GM10847 (cell line): Measurements from ENCODE around the gene ATE1.
A peak's percentile ranks its signal among the peaks of the same experiment; 100 is the strongest.

Source experiments
- POLR2A ChIP-seq: IDR thresholded peaks from 2 replicates; pipeline ENCODE4 v1.6.1; 2011; ENCODE audit not compliant: insufficient read length; ENCODE audit errors: extremely low read depth

ATE1 gene

DNA sequence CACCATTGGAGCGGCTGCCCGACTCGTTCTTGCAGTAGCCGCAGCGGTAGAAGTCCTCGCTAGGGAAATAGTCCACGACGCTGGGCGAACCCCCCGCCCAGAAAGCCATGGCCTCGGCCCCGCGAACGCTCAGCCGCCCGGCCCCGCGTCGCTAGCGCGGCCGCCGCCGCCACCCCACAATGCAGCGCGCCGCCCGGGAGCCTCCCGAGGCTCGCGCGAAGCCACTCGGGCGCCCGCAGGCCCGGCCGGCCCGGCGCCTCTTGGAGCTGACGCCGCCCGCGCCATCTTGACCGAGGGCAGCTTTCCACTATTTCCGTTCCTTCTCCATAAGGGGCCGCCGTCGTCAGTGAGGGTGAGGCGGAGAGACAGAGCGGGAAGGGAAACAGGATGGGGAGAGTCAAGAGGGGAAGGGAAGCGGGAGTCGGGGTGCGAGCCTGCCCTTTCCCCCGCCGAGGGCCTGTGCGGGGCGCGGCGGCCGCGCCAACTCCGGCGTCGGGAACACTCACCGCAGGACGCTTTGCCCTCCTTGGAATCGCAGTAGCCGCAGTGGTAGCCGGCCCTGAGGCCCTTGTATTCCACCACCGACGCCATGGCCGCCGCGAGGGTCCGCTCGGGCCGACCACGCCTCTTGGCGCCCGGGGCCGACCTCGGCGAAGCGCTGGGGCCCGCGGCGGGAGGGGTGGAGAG is at the start of gene ATE1:
Gene ATE1 (minus strand): TSS at position 191 of the 687 bp plus-strand sequence. CDS start 82 bp downstream, at position 109.
- peak; percentile 81 for TF ChIP-seq POLR2A

DNA sequence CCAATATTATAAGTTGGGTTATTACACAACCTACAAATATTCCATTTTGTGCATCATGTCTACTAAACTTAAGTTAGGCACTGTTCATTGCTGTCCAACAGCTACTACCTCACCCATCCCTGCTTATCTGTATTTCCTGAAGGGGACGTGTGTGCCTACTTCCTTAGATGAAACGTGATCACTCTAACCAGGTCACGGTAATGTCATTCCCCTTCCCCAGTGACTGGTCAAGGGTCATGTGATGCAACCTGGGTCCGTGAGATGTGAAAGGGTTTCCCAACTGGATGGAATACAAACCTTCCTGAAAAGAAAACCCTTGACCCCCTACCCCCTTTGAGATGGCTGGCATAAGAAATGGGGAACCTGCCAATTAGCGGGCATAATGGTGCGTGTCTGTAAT is 48.8 kb upstream of the ATE1 start:
- TF ChIP-seq POLR2A, result no peak

DNA sequence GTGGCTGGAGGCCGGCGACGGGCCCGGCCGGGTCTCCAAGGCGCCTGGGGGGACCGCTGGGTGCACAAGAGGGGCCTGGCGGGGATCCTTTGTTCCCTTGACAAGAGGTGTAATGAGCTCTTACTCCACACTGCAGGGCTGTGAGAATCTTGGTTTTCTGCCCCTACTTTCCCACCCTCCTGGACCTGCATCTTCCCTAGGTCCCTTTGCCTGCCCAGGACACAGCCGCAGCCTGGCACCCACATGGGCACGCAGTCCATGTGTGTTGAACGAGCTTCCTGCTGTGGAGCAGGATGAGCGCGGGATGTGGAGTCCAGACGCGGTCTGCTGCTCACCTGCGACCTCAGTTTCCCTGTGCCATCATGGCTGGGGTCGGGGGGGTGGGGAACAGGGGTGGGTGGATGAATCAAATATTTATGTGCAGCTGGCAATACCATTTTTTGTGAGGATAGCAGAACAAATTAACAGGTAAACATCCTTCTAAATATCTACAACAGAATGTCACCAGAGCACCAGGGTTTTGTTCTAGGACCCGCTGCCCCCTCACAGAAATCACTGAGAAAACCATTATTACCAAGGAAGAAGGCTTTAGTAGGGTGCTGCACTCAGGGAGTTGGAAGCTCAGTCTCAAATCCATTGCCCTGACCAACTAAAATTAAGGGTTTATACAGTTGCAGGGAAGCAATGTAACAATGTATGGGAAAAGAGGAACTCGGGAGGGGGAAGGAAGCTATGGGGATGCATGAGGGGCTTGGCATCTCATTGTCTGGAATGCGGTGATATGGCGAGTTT is 47.7 kb upstream of the ATE1 start:
- TF ChIP-seq POLR2A, result no peak

DNA sequence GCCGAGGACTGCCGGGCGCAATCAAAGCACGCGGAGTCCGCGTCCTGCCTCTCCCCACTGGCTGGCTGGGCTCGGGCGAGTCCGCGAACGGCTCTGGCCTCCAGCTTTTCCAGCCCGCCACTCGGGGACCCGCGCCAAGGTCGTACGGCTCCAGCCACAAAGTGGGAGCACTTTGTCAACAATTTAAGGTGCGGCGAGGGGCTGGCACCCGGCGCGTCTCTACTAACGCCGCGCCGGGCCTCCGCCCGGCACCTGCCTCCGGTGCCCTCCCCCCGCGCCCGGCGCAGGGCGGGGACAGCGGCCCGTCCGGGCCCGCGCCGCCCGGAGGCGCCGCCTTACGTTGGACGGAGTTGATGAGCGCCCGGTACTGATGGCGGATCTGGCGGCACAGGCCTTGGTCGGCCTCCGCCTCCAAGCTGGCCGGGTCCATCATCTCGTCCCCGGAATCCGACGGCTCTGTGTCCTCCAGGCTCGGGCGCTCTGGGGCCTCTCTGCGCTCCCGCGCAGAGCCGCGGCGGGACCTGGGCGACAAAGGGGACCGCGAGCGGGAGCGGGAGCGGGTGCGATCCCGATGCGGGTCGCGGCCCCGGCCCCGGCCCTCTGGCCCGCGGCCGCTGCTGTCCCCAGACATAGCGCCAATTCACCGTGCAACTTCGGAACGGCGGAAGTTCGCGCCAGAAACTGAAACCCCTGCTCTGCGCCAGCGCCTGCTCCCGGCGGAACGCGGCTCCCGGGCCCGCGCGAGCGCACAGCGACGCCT is 46.9 kb upstream of the ATE1 start, which contains the start of gene NSMCE4A:
Gene NSMCE4A (minus strand): TSS at position 683 of the 760 bp plus-strand sequence. CDS start 52 bp downstream, at position 631.
- TF ChIP-seq POLR2A, result peak; percentile 70

DNA sequence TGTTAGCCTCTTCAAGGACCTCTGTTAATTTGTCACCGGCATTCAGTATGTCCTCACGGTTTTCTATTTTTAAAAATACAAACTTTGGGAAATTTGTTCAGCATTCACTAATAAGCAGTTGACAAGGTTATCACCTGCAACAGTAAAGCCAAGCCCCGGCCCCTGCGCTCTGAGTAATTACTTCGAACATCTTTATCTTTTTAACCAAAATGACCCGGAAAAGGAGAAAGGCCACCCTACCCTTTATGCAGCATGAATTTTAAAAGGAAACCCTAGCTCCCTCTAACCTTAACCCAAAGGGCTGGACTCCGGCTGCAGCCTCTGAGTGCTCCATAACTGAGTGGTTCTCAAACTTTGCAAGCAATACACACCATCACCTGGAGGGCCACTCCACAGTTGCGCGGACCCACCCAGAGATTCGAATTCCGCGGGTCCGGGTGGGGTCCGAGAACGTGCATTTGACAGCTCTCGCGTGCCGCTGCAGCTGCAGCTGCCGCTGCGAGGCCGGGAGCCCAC is 46.2 kb upstream of the ATE1 start:
- no peak for TF ChIP-seq POLR2A

DNA sequence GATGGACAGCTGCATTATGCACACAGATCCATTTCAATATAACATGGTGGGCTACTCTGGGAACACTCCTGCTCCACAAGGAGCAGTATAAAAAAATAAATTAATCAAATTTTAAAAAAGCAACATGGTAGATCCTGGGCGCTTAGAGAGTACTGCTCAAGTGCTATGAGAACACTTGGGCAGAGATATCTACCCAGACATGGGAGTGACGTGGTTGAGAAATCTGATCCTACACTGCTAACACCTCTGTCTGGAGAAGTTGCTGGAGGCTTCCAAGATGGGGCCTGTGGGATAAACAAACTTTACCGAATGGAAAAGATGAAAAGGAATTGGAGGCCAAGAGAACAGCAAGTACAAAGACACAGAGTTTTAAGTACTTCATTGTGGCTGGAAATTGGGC is 38.2 kb upstream of the ATE1 start:
- TF ChIP-seq POLR2A, result no peak

DNA sequence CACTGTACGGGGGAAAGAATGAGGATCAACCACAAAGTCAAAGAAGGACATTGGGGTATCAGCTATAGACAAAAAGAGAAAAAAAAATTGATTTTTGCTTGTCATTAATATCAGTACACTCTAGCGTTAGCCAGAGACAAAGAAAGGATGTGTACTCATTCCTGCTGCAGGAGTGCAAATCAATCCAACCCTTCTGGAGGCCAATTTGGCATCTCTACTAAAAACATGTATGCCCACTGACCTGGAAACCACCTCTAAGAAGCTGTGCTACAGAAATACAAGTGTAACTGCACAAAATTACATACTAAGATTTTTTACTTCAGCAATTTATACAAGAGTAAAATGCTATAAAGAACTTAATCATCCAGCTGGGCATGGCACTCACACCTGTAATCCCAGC is 33.6 kb upstream of the ATE1 start:
- no peak for TF ChIP-seq POLR2A

DNA sequence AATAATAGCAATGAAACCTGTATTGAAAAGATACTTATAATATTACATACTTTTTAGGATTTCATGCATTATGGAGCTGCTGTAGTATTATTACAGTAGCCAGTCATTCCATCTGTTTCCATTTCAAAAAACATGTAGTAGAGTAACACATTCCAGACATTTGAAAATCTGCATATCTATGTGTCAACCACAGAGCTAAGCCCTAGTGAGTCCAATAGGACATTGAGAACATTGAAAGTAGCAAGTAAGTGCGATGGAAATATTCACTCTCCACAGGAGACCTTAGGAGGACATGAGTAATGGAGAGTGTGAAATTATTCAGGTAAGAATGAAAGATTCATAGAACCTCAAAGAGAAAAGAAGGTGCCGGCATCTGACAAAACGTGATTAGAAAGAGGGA is 31.8 kb upstream of the ATE1 start:
- no peak for TF ChIP-seq POLR2A

DNA sequence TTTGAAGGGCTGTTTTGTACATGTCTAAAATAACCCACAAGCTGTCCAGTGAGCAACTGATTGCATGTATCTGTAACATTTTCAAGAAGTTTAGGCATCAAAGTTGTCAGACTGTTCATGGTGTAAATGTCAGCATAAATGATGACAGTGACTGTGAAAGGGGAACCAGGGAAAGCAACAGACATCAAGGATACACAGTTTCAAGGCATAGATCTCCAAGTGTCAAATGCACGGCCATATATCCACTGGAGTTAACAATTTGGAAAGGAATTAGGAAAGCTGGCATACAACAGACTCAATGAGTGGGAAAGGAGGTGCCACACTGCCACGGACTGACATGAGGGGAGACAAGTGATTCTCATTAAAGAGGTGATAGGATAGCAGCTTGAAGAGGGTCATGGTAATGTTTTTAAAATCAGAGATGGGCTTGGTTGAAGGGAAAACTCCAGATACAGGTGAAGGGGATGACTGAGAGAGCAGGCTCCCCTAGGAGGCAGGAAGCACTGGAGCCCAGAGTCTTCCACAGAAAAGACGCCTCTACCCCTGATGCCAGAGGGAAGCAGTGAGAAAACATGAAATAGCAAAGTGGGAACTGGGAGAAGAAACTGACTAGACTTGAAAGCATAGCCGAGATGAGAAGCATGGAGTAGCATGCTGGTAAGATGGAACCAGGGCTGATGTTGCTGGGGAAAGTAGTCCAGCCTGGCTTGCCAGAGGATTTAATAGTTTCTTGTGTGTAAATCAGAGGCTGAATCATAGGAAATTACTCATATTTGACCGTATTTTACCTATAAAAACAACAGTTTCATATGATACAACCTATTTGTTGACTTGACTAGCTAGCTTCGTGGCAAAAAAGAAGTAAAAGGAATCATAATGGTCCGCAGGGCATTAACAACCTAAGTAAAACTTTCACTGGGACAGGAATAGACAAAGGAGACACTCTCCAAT is 28.6 kb upstream of the ATE1 start:
- TF ChIP-seq POLR2A, result no peak

DNA sequence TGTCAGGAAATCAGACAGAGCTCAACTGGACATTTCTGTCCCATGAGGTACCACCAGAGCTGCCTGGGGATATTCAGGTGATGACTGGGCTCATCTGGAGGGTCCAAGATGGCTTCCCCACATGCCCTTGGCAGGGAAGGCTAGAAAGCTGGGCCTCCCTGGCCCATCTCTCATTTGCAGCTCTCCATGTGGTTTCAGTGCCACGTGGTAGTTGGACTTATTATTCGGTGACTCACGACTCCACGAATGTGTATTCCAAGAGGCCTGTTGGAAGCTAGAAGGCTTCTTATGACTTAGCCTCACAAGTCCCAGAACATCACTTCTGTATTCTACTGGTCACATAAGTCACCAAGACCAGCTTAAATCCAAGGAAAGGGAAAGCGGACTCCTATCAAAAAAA is 24.4 kb upstream of the ATE1 start:
- TF ChIP-seq POLR2A, result no peak

DNA sequence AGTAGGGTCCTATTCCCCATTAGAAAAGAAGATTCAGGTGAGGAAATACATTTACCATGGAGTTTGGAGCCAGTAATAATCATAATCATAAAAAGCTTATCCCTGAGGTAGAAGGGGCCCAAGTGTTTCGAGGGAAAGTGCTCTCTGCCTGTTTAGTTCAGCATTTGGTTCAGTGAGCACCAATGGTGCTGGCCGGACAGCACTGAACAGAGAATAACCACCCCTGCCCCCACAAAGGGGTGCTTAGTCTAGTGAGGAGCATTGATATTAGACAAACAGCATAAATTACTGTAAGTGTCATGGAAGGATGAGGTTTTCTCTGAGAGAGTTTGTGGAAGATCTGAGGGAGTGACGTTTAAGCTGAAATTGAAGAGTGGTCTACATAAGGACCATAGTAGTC is 21.6 kb upstream of the ATE1 start:
- no peak for TF ChIP-seq POLR2A

DNA sequence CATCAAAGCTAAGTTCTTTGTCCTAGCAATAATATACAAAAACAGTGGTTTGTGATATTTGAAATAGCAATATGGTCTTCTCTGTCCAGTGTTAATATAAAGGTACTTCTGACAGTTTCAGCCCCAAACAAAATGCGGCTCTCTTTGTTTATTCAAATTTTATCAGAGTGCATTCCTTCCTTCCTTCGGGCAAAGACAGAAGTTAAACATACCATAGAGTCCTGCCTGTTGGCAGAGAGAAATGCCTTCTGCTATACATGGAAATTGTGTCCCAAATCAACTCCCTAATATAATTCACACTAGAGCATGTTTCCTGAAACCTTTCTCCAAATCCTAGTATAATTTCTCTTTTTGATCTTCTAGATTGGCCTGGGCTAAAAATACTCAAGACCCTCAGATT is 21.2 kb upstream of the ATE1 start:
- TF ChIP-seq POLR2A, result no peak

DNA sequence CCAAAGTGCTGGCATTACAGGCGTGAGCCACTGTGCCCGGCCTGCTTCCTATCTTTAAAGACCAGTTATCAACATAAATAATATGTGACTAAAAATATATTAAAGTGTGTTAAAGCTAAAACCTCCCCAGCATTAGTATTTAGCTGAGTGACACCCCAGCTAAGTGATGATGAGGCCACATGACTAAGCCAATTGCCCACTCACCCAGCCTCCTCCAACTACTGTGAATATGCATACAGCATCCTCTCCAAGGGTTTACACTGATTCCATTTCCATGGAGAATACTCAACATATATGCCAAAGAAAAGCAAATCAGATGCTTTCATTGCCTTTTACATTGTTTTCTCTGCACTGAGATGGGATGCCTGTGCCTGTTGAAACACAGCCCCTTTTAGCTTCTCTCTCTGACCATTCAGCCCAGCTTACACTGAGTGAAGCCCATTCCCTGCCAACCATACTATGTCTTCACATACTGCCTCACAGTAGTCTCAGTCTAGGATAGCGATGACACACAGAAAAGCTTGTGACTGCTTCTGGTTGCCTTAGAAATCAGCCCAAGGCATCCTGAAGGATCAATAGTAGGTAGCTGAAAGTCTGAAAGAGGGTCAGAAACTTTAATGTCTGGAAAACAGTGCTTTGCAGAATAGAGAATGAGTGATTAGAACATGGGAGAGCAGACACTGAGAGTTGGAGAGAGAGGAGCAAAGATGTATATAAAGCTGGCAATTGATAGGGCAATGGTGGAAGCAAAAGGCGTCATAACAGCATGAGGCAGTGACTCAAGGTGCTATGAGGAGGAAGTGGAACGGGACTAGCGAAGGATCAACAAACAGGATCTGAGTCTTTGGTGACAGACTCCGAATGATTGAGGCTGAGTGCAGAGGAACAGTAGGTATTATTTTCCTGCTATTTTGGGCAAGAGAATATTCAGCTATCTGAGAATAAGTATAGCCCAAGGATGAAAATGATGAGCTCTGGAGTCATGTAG is 19.8 kb upstream of the ATE1 start:
- no peak for TF ChIP-seq POLR2A
